KBM-7 (cell line): ENCODE measurements around the gene CYLD.
A peak's percentile ranks its signal among the peaks of the same experiment; 100 is the strongest.

Experiments
- DNase-seq: peaks from one replicate; pipeline ENCODE4 v3.0.0-alpha.2; 2015
- in situ Hi-C: fragments of 300-500 bp; cut with MboI; formaldehyde crosslinking; loops from 2 replicates; pipeline ENCODE4 v1.14.3; 2020; ENCODE audit warnings: low sequenced_read_pairs, low pct_unique_long_range_greater_than_20kb, mixed read lengths

CYLD gene

GRCh38 chr16:50741781-50742575, at the start of gene CYLD:
Gene CYLD (plus strand): TSS chr16:50742086. CDS start chr16:50749699, 7,613 bp downstream.
- DNase-seq, result peak; percentile 100
- in situ Hi-C loops, result no loop called here

GRCh38 chr16:50692644-50692998, 49.3 kb upstream of the CYLD start:
- in situ Hi-C loops, result no loop called here

GRCh38 chr16:50692999-50693781, 48.7 kb upstream of the CYLD start, which contains the start of gene NOD2:
Gene NOD2 (plus strand): TSS chr16:50693606. CDS start chr16:50699496, 5,890 bp downstream.
- no peak for DNase-seq
- in situ Hi-C loops, result no loop called here

More at GRCh38 chr16:50692644-50692998, 49.3 kb upstream of the CYLD start:
- no peak for DNase-seq

- DNase-seq, result no peak
- in situ Hi-C loops, result no loop called here
These were observed 47.7 kb upstream of the CYLD start for GRCh38 chr16:50694206-50694605.

- in situ Hi-C loops, result no loop called here
- peak; percentile 59 for DNase-seq
These were observed 46.6 kb upstream of the CYLD start for GRCh38 chr16:50695017-50696000.

- no peak for DNase-seq
- in situ Hi-C loops, result no loop called here
These were observed 45.8 kb upstream of the CYLD start for GRCh38 chr16:50696126-50696525.

- peak; percentile 77 for DNase-seq
- in situ Hi-C loops, result no loop called here
These were observed 45.1 kb upstream of the CYLD start for GRCh38 chr16:50696575-50697420.

- in situ Hi-C loops, result no loop called here
- no peak for DNase-seq
These were observed 44.5 kb upstream of the CYLD start for GRCh38 chr16:50697421-50697715.

- no peak for DNase-seq
These were observed 43.8 kb upstream of the CYLD start for GRCh38 chr16:50697881-50698767.

GRCh38 chr16:50699326-50700159, 42.3 kb upstream of the CYLD start:
- in situ Hi-C loops, result no loop called here
- no peak for DNase-seq

More at GRCh38 chr16:50697881-50698767, 43.8 kb upstream of the CYLD start:
- in situ Hi-C loops, result no loop called here

GRCh38 chr16:50702725-50703124, 39.2 kb upstream of the CYLD start:
- in situ Hi-C loops, result no loop called here
- no peak for DNase-seq

- DNase-seq, result no peak
- in situ Hi-C loops, result no loop called here
These were observed 37.6 kb upstream of the CYLD start for GRCh38 chr16:50704245-50704644.

GRCh38 chr16:50705436-50706110, 36.3 kb upstream of the CYLD start:
- in situ Hi-C loops, result no loop called here
- no peak for DNase-seq

GRCh38 chr16:50706250-50706649, 35.6 kb upstream of the CYLD start:
- no peak for DNase-seq
- in situ Hi-C loops, result no loop called here

- peak; percentile 62 for DNase-seq
- in situ Hi-C loops, result no loop called here
These were observed 33.4 kb upstream of the CYLD start for GRCh38 chr16:50708373-50709060.
